GM13977 (cell line): ENCODE data around the gene DNAH5.

Experiments
- DNase-seq: peaks from one replicate; pipeline ENCODE4 v3.0.0; 2012; ENCODE audit warnings: low spot score
- CTCF ChIP-seq: IDR thresholded peaks from 2 replicates; pipeline ENCODE4 v1.5.1; 2012; ENCODE audit warnings: mild to moderate bottlenecking, control low read depth; ENCODE audit not compliant: insufficient read depth; ENCODE audit errors: extremely low read depth, missing control alignments
- in situ Hi-C: fragments of 300-500 bp; cut with MboI; formaldehyde crosslinking; loops from one replicate; pipeline ENCODE4 v1.12.0; 2022; ENCODE audit warnings: low sequenced_read_pairs, low pct_unique_long_range_greater_than_20kb, mixed read lengths, inconsistent platforms; ENCODE audit not compliant: unreplicated experiment

The DNAH5 gene

GRCh38 chr5:13692172-13692571 lies 252.3 kb downstream of the DNAH5 start:
- no peak for TF ChIP-seq CTCF
- in situ Hi-C loops = no loop called here
- DNase-seq = no peak

GRCh38 chr5:13676531-13676930 lies 268.0 kb downstream of the DNAH5 start:
- no peak for TF ChIP-seq CTCF
- in situ Hi-C loops = no loop called here

GRCh38 chr5:13674391-13674790 lies 270.1 kb downstream of the DNAH5 start:
- in situ Hi-C loops = no loop called here
- TF ChIP-seq CTCF = no peak
- DNase-seq = no peak

More at GRCh38 chr5:13676531-13676930, 268.0 kb downstream of the DNAH5 start:
- no peak for DNase-seq

GRCh38 chr5:13673511-13673910 lies 271.0 kb downstream of the DNAH5 start:
- TF ChIP-seq CTCF = no peak
- in situ Hi-C loops = no loop called here
- no peak for DNase-seq

GRCh38 chr5:13664377-13664776 lies 280.1 kb downstream of the DNAH5 start:
- in situ Hi-C loops = no loop called here
- no peak for TF ChIP-seq CTCF
- DNase-seq = no peak

GRCh38 chr5:13662626-13663025 lies 281.9 kb downstream of the DNAH5 start:
- DNase-seq = no peak
- in situ Hi-C loops = no loop called here
- no peak for TF ChIP-seq CTCF

GRCh38 chr5:13661272-13661671 lies 283.2 kb downstream of the DNAH5 start:
- in situ Hi-C loops = no loop called here
- DNase-seq = no peak
- TF ChIP-seq CTCF = no peak
